GM21619 (cell line): ENCODE results near the gene THRAP3.
"Not testable (repeated sequence)": the region's sequence is repeated elsewhere in the genome, so short reads cannot be mapped to it uniquely, and the experiment has no call there.

Experiments
- ATAC-seq: cut with Tn5 transposase; IDR thresholded peaks from one replicate; pipeline ENCODE4 v1.9.1; 2021; ENCODE audit not compliant: unreplicated experiment

Gene THRAP3

DNA sequence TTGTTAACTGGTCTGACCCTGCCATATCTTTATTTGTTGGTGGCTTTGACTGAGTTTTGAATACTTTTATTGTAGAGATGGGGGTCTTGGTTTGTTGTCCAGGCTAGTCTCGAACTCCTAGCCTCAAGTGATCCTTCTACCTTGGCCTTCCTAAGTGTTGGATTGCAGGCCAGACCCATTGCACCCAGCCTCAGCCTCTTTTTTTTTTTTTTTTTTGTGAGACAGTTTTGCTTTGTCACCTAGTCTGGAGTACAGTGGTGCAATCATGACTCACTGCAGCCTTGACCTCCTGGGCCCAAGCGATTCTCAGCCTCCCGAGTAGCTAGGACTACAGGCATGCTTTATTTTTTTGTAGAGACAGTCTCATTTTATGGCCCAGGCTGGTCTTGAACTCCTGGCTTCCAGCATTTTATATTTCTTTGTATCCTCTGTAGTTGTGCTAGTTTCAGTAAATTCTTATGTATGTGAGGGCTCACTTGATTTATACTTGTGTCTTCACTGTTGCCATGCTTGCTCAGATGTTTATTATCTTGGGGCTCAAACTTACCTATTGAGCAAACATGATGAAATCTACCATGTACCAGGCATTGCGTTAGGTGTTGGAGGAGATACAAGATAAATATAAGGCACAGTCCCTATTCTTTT is 24.1 kb downstream of the THRAP3 start:
- ATAC-seq, result no peak

DNA sequence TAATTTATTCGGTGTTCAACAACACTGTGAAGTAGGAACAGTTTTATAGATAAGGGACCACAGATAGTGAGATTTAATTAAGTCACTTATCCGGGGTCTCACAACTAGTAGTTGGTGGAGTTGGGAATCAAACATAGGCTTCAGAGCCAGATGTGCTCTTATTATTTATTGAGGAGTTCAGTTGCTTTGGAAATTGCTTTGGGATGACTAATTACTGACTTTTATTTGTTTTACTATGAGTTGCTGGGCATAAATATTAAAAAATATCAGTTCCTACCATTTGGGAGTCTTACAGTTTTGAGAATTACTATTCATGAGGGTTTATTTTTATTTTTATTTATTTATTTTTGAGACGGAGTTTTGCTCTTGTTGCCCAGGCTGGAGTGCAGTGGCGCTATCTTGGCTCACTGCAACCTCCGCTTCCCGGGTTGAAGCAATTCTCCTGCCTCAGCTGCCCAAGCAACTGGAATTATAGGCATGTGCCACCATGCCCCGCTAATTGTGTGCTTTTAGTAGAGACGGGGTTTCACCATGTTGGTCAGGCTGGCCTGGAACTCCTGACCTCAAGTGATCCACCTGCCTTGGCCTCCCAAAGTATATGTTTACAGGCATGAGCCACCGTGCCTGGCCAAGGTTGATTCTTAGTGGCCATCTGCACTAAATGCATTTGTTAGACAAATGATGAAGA is 27.7 kb downstream of the THRAP3 start:
- no peak for ATAC-seq

DNA sequence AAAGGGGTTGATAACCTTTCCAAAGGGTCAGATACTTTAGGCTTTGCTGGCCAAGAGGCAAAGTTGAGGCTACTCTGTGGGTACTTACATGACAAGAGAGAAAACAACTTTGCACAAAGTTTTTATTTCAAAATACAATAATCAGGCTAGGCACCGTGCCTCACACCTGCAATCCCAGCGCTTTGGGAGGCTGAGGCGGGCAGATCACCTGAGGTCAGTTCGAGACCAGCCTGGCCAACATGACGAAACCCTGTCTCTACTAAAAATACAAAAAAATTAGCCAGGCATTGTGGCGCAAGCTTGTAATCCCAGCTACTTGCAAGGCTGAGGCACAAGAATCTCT is 28.2 kb downstream of the THRAP3 start:
- ATAC-seq, result not testable (repeated sequence)

DNA sequence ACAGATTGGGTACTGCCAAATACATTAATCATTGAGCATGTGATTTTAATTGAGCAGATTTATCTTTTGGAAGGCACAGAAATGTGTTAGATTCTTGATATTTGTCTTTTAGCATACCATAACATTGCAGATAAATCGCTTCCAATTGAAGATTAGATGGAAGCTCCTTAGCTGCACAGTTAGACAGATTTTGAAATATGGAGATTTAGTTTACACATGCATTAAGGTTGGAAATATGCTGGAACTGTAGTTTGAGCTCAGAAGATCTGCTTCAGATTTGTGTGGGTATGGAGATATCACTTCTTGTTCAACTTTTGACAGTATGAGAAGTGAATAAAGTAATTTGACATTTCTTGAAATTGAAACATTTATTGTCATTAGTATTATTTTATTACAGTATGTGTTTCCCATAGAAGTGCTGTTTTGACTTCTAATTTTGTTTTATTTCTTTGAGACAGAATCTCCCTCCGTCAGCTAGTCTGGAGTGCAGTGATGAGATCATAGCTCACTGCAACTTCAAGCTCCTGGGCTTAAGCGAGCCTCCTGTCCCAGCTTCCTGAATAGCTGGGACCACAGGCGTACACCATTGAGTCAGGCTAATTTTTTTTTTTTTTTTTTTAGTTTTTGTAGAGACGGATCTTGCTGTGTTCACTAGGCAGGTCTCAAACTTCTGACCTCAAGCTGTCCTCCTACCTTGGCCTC is 29.1 kb downstream of the THRAP3 start:
- no peak for ATAC-seq

DNA sequence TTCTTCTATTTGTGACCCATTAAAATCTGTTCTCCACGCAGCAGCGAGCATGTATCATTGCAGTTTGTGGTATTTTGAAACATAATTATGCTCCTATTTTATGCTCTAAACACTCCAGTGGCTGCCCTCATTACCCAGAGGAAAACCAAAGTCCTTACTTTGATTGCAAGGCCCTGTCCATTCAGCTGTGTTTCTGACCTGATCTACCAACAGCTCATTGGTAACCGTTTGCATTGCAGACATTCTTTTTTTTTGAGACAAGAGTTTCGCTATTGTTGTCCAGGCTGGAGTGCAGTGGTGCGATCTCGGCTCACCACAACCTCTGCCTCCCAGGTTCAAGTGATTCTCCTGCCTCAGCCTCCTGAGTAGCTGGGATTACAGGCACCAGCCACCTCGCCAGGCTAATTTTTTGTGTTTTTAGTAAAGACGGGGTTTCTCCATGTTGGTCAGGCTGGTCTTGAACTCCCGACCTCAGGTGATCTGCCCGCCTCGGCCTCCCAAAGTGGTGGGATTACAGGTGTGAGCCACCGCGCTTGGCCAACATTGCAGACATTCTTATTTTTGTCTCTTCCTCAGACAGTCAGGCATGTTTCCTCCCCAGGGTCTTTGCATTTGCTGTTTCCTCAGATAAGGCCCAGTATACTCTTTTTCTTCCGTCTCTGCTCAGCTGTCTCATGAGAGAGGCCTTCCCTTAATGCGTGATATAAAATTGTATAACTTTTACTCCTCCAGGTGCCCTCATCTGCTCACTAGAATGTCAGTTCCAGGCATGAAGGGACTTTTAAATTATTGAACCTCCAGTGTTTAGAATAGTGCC is 32.5 kb downstream of the THRAP3 start:
- no peak for ATAC-seq

DNA sequence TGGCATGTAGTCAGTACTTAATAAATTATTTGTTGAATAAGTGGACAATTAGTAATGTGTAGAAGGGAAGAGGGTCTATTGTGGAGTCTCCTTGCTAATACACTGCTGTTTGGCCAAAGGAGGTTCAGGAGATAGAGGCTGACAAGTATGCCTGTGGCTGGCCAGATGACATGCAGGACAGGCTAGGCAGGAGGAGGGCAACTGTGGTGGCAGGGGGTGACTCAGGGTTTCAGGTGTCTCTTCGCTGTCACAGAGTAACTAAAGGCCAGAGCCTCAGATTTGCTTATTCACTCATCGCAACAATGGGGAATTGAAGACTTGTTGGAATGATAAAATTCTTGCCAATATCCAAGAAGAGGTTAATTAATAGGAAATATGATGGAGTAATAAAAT is 33.1 kb downstream of the THRAP3 start:
- no peak for ATAC-seq

DNA sequence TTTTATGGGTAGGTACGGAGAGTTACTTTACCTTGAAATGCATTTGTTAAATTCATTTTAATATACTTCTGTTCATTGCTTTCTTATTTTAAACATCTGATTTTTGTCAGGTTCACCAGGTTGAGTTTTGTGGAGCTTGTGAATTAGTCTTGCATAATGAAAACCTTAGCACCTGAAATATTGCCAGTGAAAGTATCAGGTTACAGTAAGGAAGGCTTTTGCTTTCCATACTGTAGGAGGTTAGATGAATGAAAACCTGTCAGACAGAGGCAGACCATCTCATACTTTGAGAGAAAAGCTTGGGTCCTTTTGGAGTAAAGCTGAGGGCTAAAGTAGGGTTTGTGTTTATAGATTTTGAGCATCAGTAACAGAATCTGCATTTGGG is 34.7 kb downstream of the THRAP3 start:
- ATAC-seq, result no peak

DNA sequence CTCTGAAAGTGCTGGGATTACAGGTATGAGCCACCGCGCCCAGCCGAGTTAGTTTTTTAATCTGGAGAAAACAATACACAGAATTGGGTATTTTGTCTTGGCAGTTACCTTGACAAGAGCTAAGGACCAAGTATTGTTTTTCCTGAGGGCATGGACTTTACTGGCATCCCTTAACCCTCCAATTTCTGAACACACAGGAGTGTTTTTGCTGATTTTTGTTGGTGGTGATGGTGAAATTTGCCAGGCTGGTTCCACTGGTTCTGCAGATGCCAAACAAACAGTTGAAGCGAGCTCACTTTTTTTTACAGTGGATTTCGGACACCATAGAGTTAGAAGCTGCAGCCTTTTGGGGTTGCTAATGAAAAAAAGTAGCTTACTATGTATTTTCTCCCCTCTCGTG is 44.7 kb downstream of the THRAP3 start:
- ATAC-seq, result no peak

DNA sequence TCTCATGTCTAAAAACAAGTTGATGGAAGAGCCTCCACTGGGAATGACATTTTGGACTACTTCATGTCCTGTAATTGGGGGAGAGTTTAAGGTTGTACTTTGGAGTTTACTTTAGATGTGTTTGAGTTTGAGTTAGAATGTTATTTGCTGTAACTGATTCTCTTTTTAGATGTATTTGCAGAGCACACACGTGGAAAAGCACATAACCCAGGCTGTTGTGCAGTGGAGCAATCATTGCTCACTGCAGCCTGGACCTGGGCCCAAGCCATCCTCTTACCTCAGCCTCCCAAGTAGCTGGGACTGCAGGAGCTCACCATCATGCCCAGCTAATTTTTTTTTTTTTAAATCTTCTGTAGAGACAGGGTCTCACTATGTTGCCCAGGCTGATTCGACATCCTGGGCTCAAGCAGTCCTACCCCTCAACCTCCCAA is 45.2 kb downstream of the THRAP3 start:
- no peak for ATAC-seq

DNA sequence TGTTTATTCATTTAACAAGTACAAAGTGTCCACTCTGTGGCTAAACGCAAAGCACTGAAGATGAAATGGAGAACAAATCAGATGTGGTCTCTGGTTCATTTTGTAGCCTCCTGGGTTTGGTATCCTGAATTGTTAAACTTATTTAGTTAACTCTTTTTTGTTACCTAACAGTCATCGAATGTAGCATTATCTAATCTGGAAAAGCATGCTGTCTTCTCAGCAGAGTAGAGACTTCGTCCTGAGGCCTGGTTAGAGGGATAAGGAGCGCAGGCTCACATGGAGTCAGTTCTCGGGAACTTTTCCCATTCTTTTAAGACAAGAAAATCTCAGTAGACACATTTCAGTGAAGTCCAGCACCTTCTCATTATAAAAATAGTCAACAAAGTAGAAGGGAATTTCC is 48.8 kb downstream of the THRAP3 start:
- ATAC-seq, result no peak

DNA sequence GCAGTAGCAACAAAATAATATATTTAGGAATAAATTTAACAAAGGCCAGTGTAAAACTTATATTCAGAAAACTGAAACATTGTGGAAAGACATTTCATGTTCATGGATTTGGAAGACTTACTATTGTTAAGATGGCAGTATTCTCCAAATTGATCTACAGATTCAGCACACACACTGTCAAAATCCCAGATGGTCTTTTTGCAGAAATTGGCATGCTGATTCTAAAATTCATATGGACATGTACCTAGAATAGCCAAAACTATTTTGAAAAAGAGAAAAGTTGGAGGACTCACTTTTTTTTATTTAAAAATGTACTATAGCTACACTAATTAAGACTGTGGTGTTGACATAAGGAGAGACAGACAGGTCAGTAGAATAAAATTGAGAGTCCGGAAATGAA is 50.0 kb downstream of the THRAP3 start:
- ATAC-seq, result no peak

DNA sequence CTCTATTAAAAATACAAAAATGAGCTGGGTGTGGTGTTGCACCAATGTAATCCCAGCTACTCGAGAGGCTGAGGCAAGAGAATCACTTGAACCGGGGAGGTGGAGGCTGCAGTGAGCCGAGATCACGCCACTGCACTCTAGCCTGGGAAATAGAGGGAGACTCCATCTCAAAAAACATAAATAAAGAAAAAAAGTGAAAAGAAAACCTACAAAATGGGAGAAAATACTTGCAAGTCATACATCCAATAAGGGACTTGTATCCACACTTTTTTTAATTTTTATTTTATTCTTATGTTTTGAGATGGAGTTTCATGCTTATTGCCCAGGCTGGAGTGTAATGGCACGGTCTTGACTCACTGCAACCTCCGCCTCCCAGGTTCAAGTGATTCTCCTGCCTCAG is 52.4 kb downstream of the THRAP3 start:
- no peak for ATAC-seq

DNA sequence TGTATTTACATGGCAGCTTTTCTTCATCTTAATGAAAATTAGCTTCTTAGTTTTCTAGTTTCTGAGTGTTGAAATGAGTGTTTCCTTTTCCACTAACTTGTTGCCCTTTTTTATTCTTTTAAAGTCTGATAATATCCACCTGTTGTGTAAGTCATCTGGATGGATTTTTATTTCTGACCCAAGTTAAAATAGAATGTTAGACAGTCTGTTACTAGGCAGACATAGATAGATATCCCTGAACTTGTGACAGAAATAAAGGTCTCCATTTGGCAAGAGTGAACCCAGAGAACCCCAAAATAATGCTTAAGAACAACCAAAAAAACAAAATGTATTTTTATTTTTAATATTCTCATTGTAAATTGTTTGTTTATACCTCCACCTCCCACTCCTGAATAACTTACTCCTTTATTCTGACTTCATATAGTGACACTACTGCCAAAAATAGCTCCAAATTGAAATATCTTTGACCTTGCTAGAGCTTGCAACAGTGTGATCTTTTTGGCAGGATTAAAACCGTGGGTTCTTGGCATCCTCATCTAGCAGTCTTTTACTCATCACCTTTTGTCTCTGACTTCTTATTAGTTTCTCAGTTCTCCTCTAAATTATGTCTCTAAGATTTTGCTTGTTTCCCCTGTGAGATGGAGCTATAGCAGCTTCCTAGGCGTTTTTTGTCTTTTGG is 55.0 kb downstream of the THRAP3 start:
- no peak for ATAC-seq

DNA sequence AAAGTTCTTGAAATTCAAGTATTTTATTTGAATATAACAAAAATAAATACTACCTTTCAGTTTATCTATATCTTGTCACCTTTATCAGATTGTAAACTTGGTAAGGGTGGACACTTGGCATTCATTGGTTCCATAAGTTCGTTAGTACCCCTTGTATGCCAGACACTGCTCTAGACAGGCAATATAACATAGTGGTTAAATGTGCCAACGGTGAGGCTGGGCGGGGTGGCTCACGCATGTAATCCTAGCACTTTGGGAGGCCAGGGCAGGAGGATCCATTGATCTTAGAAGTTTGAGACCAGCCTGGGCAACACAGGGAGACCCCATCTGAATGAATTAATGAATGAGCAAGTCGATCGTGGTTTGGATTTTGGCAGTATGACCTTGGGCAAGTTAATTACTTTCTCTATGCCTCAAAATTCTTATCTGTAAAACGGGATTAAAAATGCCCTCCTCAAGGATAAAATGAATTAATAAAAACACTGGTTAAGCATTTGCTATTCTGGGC is 55.6 kb downstream of the THRAP3 start:
- no peak for ATAC-seq

DNA sequence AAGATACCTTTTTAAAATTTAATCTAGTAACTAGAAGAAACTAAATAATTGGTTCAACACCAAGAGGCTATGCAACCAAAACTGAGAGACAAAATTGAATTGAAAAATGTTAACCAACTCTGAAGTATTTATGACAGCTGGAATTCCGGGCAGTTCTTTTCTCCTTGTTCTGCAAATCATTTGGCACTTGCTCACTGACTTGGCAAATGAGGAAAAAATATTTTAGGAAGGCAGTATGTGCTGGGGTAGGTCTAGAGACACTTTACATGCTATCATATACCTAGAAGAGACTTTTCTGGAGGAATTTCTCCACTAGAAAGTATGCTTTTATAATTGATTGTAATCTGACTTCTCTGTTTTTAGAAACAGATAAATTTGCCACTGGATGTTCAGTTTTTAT is 59.8 kb downstream of the THRAP3 start:
- ATAC-seq, result no peak

DNA sequence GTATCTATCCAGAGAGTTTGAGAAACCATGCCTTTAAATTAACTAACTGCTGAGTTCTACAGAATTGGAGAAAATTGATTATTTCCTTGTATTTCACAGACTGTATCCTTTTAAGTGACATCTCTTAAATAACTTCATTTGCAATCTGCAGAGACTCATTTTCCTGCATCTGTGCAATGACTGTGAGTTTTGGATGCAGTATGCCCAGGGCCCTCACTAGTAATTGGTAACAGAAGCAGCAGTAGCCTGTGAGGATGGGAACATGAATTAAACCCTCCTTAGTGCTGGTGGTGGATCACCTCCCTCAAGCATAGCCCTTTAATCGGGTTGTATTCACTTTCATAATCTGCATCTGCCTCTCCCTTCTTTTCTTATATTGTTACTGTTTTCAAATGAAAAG is 60.3 kb downstream of the THRAP3 start:
- ATAC-seq, result no peak

DNA sequence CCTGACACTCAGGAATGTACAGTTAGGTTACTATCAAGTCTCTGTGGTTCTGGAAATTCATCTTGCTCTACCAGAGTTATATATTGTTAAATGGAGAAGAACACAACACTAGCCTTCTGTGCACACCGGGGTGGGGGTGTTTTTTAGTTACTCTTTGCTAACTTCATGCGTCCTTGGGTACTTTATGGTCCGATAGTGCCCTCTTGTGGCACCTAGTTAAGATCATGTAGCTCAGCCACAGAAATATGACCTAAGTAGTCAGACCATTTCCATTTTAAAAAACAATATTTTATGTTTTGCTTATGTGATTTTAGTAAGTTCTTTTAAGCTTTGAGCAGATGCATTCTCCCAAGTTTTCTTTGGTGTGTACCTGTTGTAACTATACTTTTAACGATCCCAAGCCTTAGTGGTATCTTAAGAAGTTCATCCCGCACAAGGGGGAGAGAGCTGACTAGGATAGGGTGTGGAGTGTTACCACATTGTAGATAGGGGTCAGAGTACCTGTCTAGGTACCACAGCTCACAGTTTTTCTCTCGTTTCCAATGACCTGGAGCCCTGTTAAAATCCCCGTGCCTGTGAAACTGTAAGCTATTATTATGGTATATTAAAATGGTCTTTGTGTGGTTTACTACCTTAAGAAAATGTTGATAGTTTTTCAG is 61.3 kb downstream of the THRAP3 start:
- no peak for ATAC-seq

DNA sequence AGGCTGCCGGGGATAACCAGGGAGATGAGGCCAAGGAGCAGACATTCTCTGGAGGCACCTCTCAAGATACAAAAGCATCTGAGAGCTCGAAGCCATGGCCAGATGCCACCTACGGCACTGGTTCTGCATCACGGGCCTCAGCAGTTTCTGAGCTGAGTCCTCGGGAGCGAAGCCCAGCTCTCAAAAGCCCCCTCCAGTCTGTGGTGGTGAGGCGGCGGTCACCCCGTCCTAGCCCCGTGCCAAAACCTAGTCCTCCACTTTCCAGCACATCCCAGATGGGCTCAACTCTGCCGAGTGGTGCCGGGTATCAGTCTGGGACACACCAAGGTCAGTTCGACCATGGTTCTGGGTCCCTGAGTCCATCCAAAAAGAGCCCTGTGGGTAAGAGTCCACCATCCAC is 62.6 kb downstream of the THRAP3 start:
- no peak for ATAC-seq

DNA sequence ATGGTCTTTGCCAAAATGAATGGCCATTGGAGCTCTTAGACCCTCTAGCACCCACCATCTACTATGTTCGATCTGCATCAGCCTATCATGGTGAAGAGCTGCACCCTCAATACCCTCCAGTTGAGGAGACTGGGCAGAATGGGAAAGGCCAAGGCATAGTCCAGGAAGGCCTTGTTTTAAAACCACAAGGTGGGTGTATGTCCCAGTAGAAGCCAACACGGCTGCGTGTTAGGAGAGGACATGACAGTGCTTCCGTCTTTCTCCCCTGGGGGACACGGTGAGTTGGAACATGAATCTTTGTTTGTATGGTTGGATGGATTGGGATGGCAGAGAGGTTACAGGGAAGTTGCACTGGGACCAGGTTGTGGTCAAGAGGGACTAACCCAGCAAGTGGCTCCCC is 63.4 kb downstream of the THRAP3 start:
- ATAC-seq, result no peak

DNA sequence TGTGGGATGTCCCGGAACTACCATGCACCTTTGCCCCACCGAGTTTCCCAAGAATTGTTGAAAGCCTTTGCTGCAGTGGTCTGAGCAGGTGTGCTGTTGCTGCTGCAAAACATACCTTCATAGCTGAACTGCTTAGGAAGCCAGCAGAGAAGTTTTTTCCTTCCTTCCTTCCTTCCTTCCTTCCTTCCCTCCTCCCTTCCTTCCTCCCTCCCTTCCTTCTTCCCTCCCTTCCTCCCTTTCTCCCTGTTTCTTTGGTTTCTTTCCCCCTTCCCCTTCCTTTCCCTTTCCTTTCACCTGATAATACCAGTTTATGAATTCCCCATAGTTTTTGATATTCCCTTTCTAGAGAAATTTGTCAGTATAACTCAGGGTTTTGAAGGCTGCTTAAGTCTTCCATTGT is 71.1 kb downstream of the THRAP3 start:
- ATAC-seq, result no peak
